GM12878 (cell line): ENCODE results near the gene SERPING1. TPM values are rescaled to one million over a fixed set of nuclear protein-coding genes. Genes with fewer than 3 reads are reported as not detected.

Source experiments
- ATAC-seq: fragments of 200-7000 bp; cut with Tn5 transposase; 3 replicates; pipeline ENCODE4 v1.9.1; 2020; ENCODE audit warnings: mild to moderate bottlenecking, moderate library complexity
- BruUV-seq: library from RNA; stranded (reverse); fragments of 400-500 nt; replicated peaks from 2 replicates; lab custom pipeline; 2021; lab: Mats Ljungman, UMichigan
- CTCF ChIA-PET: fragments of 300-600 bp; sonication (Branson Sonifier 250); formaldehyde crosslinking; extraction: SDS; loops from one replicate; lab custom pipeline; 2021; ENCODE audit warnings: inconsistent platforms; lab: Yijun Ruan, JAX
- POLR2A ChIA-PET: fragments of 350-600 bp; formaldehyde crosslinking; extraction: SDS; loops from one replicate; lab custom pipeline; 2021; ENCODE audit warnings: inconsistent platforms; lab: Charles Lee
- RAD21 ChIA-PET: fragments of 300-600 bp; sonication (Branson Sonifier 250); formaldehyde crosslinking; loops from one replicate; lab custom pipeline; 2023; ENCODE audit warnings: antibody characterized with exemption; ENCODE audit not compliant: unreplicated experiment; lab: Charles Lee
- SMC1A ChIA-PET: fragments of 300-600 bp; sonication (Branson Sonifier 250); formaldehyde crosslinking; loops from one replicate; lab custom pipeline; 2023; ENCODE audit not compliant: unreplicated experiment, uncharacterized antibody; lab: Charles Lee
- DNase-seq: peaks from one replicate; pipeline ENCODE4 v3.0.0-alpha.2; 2011; ENCODE audit warnings: low read depth, low spot score
- FAIRE-seq: peaks from 3 replicates; lab custom pipeline; 2011; peaks lifted over from hg19 to GRCh38; lab: Jason Lieb, UNC
- H2AFZ ChIP-seq: 2 replicates; pipeline ENCODE4 v1.6.0; 2011; ENCODE audit warnings: low read depth, low read length, control low read depth; ENCODE audit not compliant: control insufficient read depth
- H3K27ac ChIP-seq: 2 replicates; pipeline ENCODE4 v1.5.1; 2011; ENCODE audit warnings: control low read depth; ENCODE audit not compliant: control insufficient read depth, insufficient read depth
- H3K27me3 ChIP-seq, 2 experiments: replicated peaks in 1 of 2; 2 replicates each; pipeline versions ENCODE4 v1.6.0 to v1.6.1; 2011; ENCODE audit warnings: low read length in 1 of 2; ENCODE audit not compliant: control insufficient read depth in 2 of 2, insufficient read depth in 2 of 2
- H3K36me3 ChIP-seq, 2 experiments: 2 replicates each; pipeline ENCODE4 v1.5.1; 2011; ENCODE audit warnings: low read length in 1 of 2; ENCODE audit not compliant: control insufficient read depth in 2 of 2, insufficient read depth in 2 of 2
- H3K4me1 ChIP-seq: 2 replicates; pipeline ENCODE4 v1.6.1; 2011; ENCODE audit warnings: mild to moderate bottlenecking, low read length, moderate library complexity, mixed read lengths; ENCODE audit not compliant: control insufficient read depth, insufficient read depth
- H3K4me2 ChIP-seq: 2 replicates; pipeline ENCODE4 v1.6.0; 2011; ENCODE audit warnings: control low read depth; ENCODE audit not compliant: control insufficient read depth, insufficient read depth
- H3K4me3 ChIP-seq: fragments of 200-600 bp; sonication (generic); 2 replicates; pipeline ENCODE4 v1.5.1; 2016
- H3K79me2 ChIP-seq: 2 replicates; pipeline ENCODE4 v1.6.0; 2011; ENCODE audit warnings: low read length; ENCODE audit not compliant: control insufficient read depth, insufficient read depth
- H3K9ac ChIP-seq: 2 replicates; pipeline ENCODE4 v1.8.0; 2011; ENCODE audit warnings: low read length, control low read depth, mixed read lengths; ENCODE audit not compliant: control insufficient read depth, insufficient read depth
- H3K9me3 ChIP-seq: replicated peaks from 3 replicates; pipeline ENCODE4 v1.5.1; 2011; ENCODE audit warnings: mild to moderate bottlenecking, low read length; ENCODE audit not compliant: control insufficient read depth, insufficient read depth
- H4K20me1 ChIP-seq: 2 replicates; pipeline ENCODE4 v1.6.0; 2011; ENCODE audit not compliant: control insufficient read depth, insufficient read depth
- CEBPZ ChIP-seq: fragments of 150-350 bp; IDR thresholded peaks from 2 replicates; pipeline ENCODE4 v1.6.1; 2016; ENCODE audit warnings: low read depth, low read length
- HDAC2 ChIP-seq: fragments of 200-600 bp; sonication (generic); IDR thresholded peaks from 2 replicates; pipeline ENCODE4 v1.6.1; 2017
- IRF5 ChIP-seq: fragments of 450-650 bp; IDR thresholded peaks from 2 replicates; pipeline ENCODE4 v1.6.1; 2017; ENCODE audit warnings: borderline replicate concordance
- MYB ChIP-seq: fragments of 150-350 bp; IDR thresholded peaks from 2 replicates; pipeline ENCODE4 v1.6.1; 2014; ENCODE audit warnings: mild to moderate bottlenecking, low read depth, low read length, borderline replicate concordance
- RCOR1 ChIP-seq: conservative IDR thresholded peaks from 2 replicates; pipeline ENCODE4 v1.6.1; 2012; ENCODE audit warnings: low read depth, low read length, improper control_type of control experiment
- YBX1 ChIP-seq: fragments of 450-650 bp; IDR thresholded peaks from 2 replicates; pipeline ENCODE4 v1.6.1; 2016; ENCODE audit warnings: antibody characterized with exemption
- ZBTB11 ChIP-seq: fragments of 450-650 bp; formaldehyde crosslinking; IDR thresholded peaks from 2 replicates; pipeline ENCODE4 v1.5.0; 2022; ENCODE audit warnings: mild to moderate bottlenecking, missing genetic modification characterization
- WGBS: methylation state at CpG from one replicate; pipeline ENCODE4 v1.1.6; 2016; ENCODE audit warnings: low lambda C conversion rate; ENCODE audit not compliant: insufficient replicate concordance, insufficient coverage; ENCODE audit errors: missing lambda C conversion rate; 5-methylcytosine and 5-hydroxymethylcytosine counted together
- in situ Hi-C: fragments of 300-500 bp; cut with MboI; formaldehyde crosslinking; loops from 9 replicates; pipeline ENCODE4 v1.14.3; 2018; ENCODE audit warnings: mixed read lengths
- intact Hi-C: fragments of 100-400 bp; cut with micrococcal nuclease; formaldehyde crosslinking; loops from one replicate; pipeline ENCODE4 v1.14.2; 2022; ENCODE audit not compliant: unreplicated experiment
- polyA plus RNA-seq, 11 experiments: library from polyadenylated mRNA; depleted of rRNA in 4 of 11; unstranded in 6 of 11; stranded (reverse) in 5 of 11; fragments of >200 nt; fragmentation: Nextera tagmentation in 4 of 11; fragmentation: Illumina TruSeq in 1 of 11; extraction: Ambion mirVana in 4 of 11; extraction: Trizol in 1 of 11; gene quantifications; 1 replicate in 1 of 11; 2 replicates in 10 of 11; pipeline versions ENCODE4 v1.2.1 to v1.2.3, GENCODE V29; 2011 to 2016; ENCODE audit warnings: inconsistent platforms in 2 of 11, missing spikeins in 2 of 11, low read depth in 1 of 11
- total RNA-seq, 4 experiments: library from RNA; depleted of rRNA in 3 of 4; stranded (reverse); fragments of >200 nt in 3 of 4; fragmentation: Illumina TruSeq in 1 of 4; extraction: Trizol in 1 of 4; gene quantifications; 2 replicates each; pipeline versions ENCODE4 v1.2.1 to v1.2.3, GENCODE V29; 2013 to 2021

The SERPING1 gene
- total and polyA plus RNA-seq, 10 of the 15 experiments (the other 5 are each of a cell fraction or from before 2014, with no cell fraction given): 0.24 to 1.4 TPM; not detected in 8

GRCh38 chr11:57622263-57622662, 24.8 kb downstream of the SERPING1 start (continued):
- TF ChIP-seq ZBTB11 (CRISPR knock-in tag) (no peak), YBX1 (no peak), RCOR1 (no peak), MYB (no peak), IRF5 (no peak)

- H3K9me3 ChIP-seq: no peaks in the 10 kb centered on the region; the same call in 2 of the 3 replicates
- BruUV-seq: no TSS peak
- ChIA-PET RAD21 (interaction anchor here (1.4 kb wide), 1 partner anchor 17 kb away, joined by 3 read pairs; no protein-coding TSS in a partner anchor), CTCF (no interaction called here), SMC1A (no interaction called here), POLR2A (no interaction called here)
- H3K79me2 ChIP-seq: no peaks in the 10 kb centered on the region
- in situ Hi-C loops: no loop called here
- no peak overlapping the region for H2AFZ ChIP-seq
- no peak overlapping the region for H3K4me2 ChIP-seq
- DNase-seq: no peak
- 47% methylated on average over 2 of the region's 2 CpGs for WGBS
- intact Hi-C loops: no loop called here
- TF ChIP-seq HDAC2: no peak
- no peak for TF ChIP-seq CEBPZ
- no peak overlapping the region for H3K9ac ChIP-seq
- no peak for ATAC-seq
- no peak overlapping the region for H3K4me3 ChIP-seq
- H3K27ac ChIP-seq: no peak overlapping the region
- no peaks in the 10 kb centered on the region for H3K4me1 ChIP-seq
- FAIRE-seq: no peak
- H3K27me3 ChIP-seq: no peaks in the 10 kb centered on the region
- no peaks in the 10 kb centered on the region for H3K36me3 ChIP-seq
- no peaks in the 10 kb centered on the region for H4K20me1 ChIP-seq
These were observed 27.4 kb downstream of the SERPING1 start for GRCh38 chr11:57624864-57625263.
